CD14-positive monocyte (primary cell): Measurements from ENCODE around the gene ST13. TPM values are rescaled to one million over a fixed set of nuclear protein-coding genes. Genes with fewer than 3 reads are reported as not detected.

ENCODE experiments used
- DNase-seq, 3 donors: peaks; one replicate each; pipeline ENCODE4 v3.0.0-alpha.2; 2011 to 2022
- H2AFZ ChIP-seq: 2 replicates; pipeline ENCODE4 v1.6.0; 2012; ENCODE audit warnings: mild to moderate bottlenecking, low read depth, low read length, inconsistent platforms; ENCODE audit not compliant: insufficient read depth, poor library complexity, severe bottlenecking
- H3K27ac ChIP-seq, 2 donors: 1 replicate in 1 of 2; 2 replicates in 1 of 2; pipeline ENCODE4 v1.5.1; 2012 to 2013; ENCODE audit warnings: low read length in 2 of 2, control low read depth in 1 of 2, inconsistent platforms in 1 of 2, low read depth in 1 of 2, mild to moderate bottlenecking in 1 of 2
- H3K27me3 ChIP-seq, 2 donors: one replicate each; pipeline versions ENCODE4 v1.6.0 to v1.6.1; 2011 to 2013; ENCODE audit warnings: low read length in 2 of 2; ENCODE audit not compliant: control insufficient read depth in 2 of 2, insufficient read depth in 2 of 2
- H3K36me3 ChIP-seq, 2 donors: replicated peaks in 1 of 2; 1 replicate in 1 of 2; 2 replicates in 1 of 2; pipeline versions ENCODE4 v1.5.1 to v1.6.1; 2012 to 2013; ENCODE audit warnings: low read length in 2 of 2, control low read depth in 1 of 2, inconsistent platforms in 1 of 2, mild to moderate bottlenecking in 1 of 2; ENCODE audit not compliant: insufficient read depth in 2 of 2, control insufficient read depth in 1 of 2
- H3K4me1 ChIP-seq, 2 donors: 1 replicate in 1 of 2; 2 replicates in 1 of 2; pipeline versions ENCODE4 v1.5.1 to v1.6.1; 2012 to 2013; ENCODE audit warnings: low read length in 2 of 2, control low read depth in 1 of 2, inconsistent platforms in 1 of 2, mild to moderate bottlenecking in 1 of 2, moderate library complexity in 1 of 2; ENCODE audit not compliant: insufficient read depth in 2 of 2, control insufficient read depth in 1 of 2
- H3K4me2 ChIP-seq: replicated peaks from 2 replicates; pipeline ENCODE3; 2012; ENCODE audit warnings: low read length, moderate library complexity, mild to moderate bottlenecking; ENCODE audit not compliant: poor library complexity, severe bottlenecking; ENCODE audit errors: extremely low read depth
- H3K4me3 ChIP-seq, 3 experiments: fragments of 200-600 bp in 1 of 3; sonication (generic) in 1 of 3; replicated peaks in 1 of 3; 1 replicate in 2 of 3; 2 replicates in 1 of 3; pipeline ENCODE4 v1.5.1; 2011 to 2013; ENCODE audit warnings: low read length in 3 of 3, mild to moderate bottlenecking in 3 of 3, control low read depth in 2 of 3, low read depth in 2 of 3, inconsistent platforms in 1 of 3, moderate library complexity in 1 of 3
- H3K79me2 ChIP-seq: 2 replicates; pipeline ENCODE4 v1.6.0; 2012; ENCODE audit warnings: mild to moderate bottlenecking, control low read depth, inconsistent platforms, low read length, moderate library complexity; ENCODE audit not compliant: insufficient read depth
- H3K9ac ChIP-seq: 2 replicates; pipeline ENCODE4 v1.6.0; 2017; ENCODE audit warnings: low read length, mild to moderate bottlenecking; ENCODE audit not compliant: insufficient read depth, poor library complexity, severe bottlenecking
- H3K9me3 ChIP-seq, 2 donors: replicated peaks in 1 of 2; 1 replicate in 1 of 2; 2 replicates in 1 of 2; pipeline versions ENCODE4 v1.5.1 to v1.6.1; 2012 to 2013; ENCODE audit warnings: low read length in 2 of 2, control low read depth in 1 of 2; ENCODE audit not compliant: control insufficient read depth in 1 of 2, insufficient read depth in 1 of 2
- H4K20me1 ChIP-seq: 2 replicates; pipeline ENCODE4 v1.6.0; 2012; ENCODE audit warnings: mild to moderate bottlenecking, low read length, control low read depth, moderate library complexity; ENCODE audit not compliant: insufficient read depth
- H3K27ac Mint-ChIP-seq, 7 donors: one replicate each; pipeline ENCODE4 v1.8.0; 2020; ENCODE audit warnings: mild to moderate bottlenecking in 7 of 7, mixed read lengths in 7 of 7, moderate library complexity in 6 of 7, inconsistent platforms in 2 of 7
- H3K27me3 Mint-ChIP-seq, 3 donors: one replicate each; pipeline ENCODE4 v1.8.0; 2021 to 2022; ENCODE audit warnings: low read depth in 3 of 3, mild to moderate bottlenecking in 3 of 3, mixed read lengths in 3 of 3, moderate library complexity in 3 of 3, inconsistent platforms in 1 of 3
- H3K36me3 Mint-ChIP-seq, 2 donors: one replicate each; pipeline ENCODE4 v1.8.0; 2020; ENCODE audit warnings: mixed read lengths in 2 of 2, inconsistent platforms in 1 of 2, mild to moderate bottlenecking in 1 of 2
- H3K4me1 Mint-ChIP-seq: one replicate; pipeline ENCODE4 v1.8.0; 2020; ENCODE audit warnings: mild to moderate bottlenecking, mixed read lengths
- H3K4me3 Mint-ChIP-seq, 2 donors: one replicate each; pipeline ENCODE4 v1.8.0; 2020; ENCODE audit warnings: mild to moderate bottlenecking in 2 of 2, mixed read lengths in 2 of 2, moderate library complexity in 1 of 2
- H3K9me3 Mint-ChIP-seq, 7 donors: one replicate each; pipeline ENCODE4 v1.8.0; 2020 to 2022; ENCODE audit warnings: mixed read lengths in 7 of 7, mild to moderate bottlenecking in 6 of 7, moderate library complexity in 6 of 7, inconsistent platforms in 2 of 7
- whole genome bisulfite sequencing: methylation state at CpG from one replicate; pipeline ENCODE4 v1.1.5; 2013; ENCODE audit warnings: missing lambda C conversion rate; ENCODE audit not compliant: insufficient coverage; 5-methylcytosine and 5-hydroxymethylcytosine counted together
- intact Hi-C, 2 donors: fragments of 100-400 bp; cut with micrococcal nuclease; formaldehyde crosslinking; loops; one replicate each; pipeline versions ENCODE4 v1.15.0 to v1.15.1; 2023
- polyA plus RNA-seq, 3 donors: library from polyadenylated mRNA; depleted of rRNA in 1 of 3; unstranded in 2 of 3; stranded (reverse) in 1 of 3; fragments of 300-500 nt in 2 of 3; fragments of >200 nt in 1 of 3; fragmentation: Illumina TruSeq in 2 of 3; gene quantifications; 1 replicate in 2 of 3; 2 replicates in 1 of 3; pipeline ENCODE4 v1.2.3, GENCODE V29; 2012 to 2021
- TF ChIP-seq, protein P1 (sequence below): fragments of 200-600 bp; IDR thresholded peaks from one replicate; pipeline ENCODE4 v1.8.0; 2022; ENCODE audit warnings: antibody characterized with exemption, mild to moderate bottlenecking

Gene ST13
- polyA plus RNA-seq, 3 donors = 56.1 to 81.3 (median 67.2) TPM

DNA sequence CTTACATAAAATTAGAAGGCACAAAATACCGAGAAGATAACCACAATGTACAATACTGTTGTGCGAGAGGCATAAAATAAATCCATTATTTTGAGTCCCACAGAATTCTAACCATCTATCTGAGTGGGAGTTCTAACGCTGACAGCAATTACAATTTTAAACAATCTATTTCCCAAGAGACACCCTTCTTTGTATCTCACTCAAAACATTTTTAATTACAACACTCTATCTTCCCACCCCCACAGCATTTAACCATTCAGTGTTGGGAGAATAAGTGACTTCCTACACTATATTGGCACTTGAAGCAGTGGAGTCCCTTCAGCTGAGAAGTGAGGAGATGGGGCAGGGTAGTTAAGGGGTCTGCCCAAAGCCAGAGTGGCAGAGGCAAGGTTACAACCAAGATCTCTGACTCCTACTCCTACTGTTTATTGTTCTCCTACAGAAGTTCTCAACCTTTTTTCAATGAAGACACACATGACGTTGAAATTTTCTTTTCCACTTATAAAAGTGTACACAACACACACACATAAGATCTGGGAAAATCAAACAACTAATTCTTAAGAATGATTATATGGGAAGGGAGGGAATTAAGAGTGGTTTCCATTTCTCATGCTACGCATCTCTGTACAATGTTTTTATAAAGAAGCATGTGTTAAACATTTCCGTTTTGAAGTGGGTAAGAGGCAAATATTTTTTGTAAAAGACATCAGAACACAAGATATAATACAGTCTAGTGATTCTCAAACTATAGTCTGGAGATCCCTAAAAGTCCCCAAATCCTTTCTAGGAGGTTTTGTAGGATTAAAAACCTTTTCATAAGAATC lies 48.2 kb downstream of the ST13 start:
- Histone ChIP-seq H3K4me3 (no peak overlapping the region), H3K27ac (no peak overlapping the region), H3K4me1 (no peaks in the 10 kb centered on the region), H3K9me3 (no peaks in the 10 kb centered on the region), H3K79me2 (peaks cover 15% of the 10 kb centered on the region), H3K4me2 (no peak overlapping the region), H3K36me3 (no peaks in the 10 kb centered on the region), H3K9ac (no peak overlapping the region), H2AFZ (no peak overlapping the region), H3K27me3 (no peaks in the 10 kb centered on the region), H4K20me1 (no peaks in the 10 kb centered on the region)
- Mint-ChIP-seq H3K4me3 (no peak overlapping the region), H3K27me3 (peaks cover 0 to 2% (median 2%) of the 10 kb centered on the region in 3 donors), H3K36me3 (peaks cover 5 to 11% of the 10 kb centered on the region in 2 donors), H3K4me1 (no peaks in the 10 kb centered on the region), H3K9me3 (peaks cover 0 to 3% (median 0%) of the 10 kb centered on the region in 7 donors), H3K27ac (no peak overlapping the region)
- TF ChIP-seq, protein P1, sequence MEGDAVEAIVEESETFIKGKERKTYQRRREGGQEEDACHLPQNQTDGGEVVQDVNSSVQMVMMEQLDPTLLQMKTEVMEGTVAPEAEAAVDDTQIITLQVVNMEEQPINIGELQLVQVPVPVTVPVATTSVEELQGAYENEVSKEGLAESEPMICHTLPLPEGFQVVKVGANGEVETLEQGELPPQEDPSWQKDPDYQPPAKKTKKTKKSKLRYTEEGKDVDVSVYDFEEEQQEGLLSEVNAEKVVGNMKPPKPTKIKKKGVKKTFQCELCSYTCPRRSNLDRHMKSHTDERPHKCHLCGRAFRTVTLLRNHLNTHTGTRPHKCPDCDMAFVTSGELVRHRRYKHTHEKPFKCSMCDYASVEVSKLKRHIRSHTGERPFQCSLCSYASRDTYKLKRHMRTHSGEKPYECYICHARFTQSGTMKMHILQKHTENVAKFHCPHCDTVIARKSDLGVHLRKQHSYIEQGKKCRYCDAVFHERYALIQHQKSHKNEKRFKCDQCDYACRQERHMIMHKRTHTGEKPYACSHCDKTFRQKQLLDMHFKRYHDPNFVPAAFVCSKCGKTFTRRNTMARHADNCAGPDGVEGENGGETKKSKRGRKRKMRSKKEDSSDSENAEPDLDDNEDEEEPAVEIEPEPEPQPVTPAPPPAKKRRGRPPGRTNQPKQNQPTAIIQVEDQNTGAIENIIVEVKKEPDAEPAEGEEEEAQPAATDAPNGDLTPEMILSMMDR = no peak
- no peak for DNase-seq
- 83% methylated on average over 1 of the region's 6 CpGs for WGBS
- intact Hi-C loops = no loop called here

DNA sequence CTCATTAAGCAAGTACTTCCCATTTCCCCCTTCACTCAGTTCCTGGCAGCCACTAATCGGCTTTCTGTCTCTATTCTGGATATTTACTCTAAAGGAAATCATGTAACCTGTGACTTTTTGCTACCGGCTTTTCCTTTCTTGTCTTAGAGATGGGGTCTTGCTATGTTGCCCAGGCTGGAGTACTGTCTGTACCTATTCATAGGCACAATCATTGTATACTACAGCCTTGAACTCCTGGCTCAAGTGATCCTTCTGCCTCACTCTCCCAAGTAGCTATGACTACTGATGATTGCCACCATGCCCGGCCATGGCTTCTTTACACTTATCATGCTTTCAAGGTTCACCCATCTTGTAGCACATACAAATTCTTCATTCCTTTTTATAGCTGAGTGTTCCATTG lies 49.7 kb downstream of the ST13 start:
- no CpG with 5 or more reads among the region's 3 CpGs for WGBS
- no peaks in the 10 kb centered on the region for H3K27me3 ChIP-seq
- H3K79me2 ChIP-seq = peaks cover 6% of the 10 kb centered on the region

More for the DNA sequence above, 49.7 kb downstream of the ST13 start:
- Mint-ChIP-seq H3K27ac (no peak overlapping the region), H3K36me3 (peaks cover 7 to 13% of the 10 kb centered on the region in 2 donors), H3K27me3 (peaks cover 0 to 2% (median 2%) of the 10 kb centered on the region in 3 donors), H3K4me3 (no peak overlapping the region), H3K9me3 (peaks cover 0 to 3% (median 0%) of the 10 kb centered on the region in 7 donors), H3K4me1 (no peaks in the 10 kb centered on the region)
- Histone ChIP-seq H3K9ac (no peak overlapping the region), H3K36me3 (no peaks in the 10 kb centered on the region), H3K9me3 (no peaks in the 10 kb centered on the region), H3K27ac (no peak overlapping the region), H3K4me2 (no peak overlapping the region), H3K4me1 (no peaks in the 10 kb centered on the region), H2AFZ (no peak overlapping the region), H3K4me3 (no peak overlapping the region), H4K20me1 (no peaks in the 10 kb centered on the region)
- DNase-seq = no peak
- intact Hi-C loops = no loop called here
- TF ChIP-seq, protein P1 = no peak
